Left renal pelvis (tissue), 4 donors: ENCODE measurements around the gene CPNE5. TPM values are rescaled to one million over a fixed set of nuclear protein-coding genes. Genes with fewer than 3 reads are reported as not detected.

Experiments
- DNase-seq, 4 donors: peaks; one replicate each; pipeline ENCODE4 v3.0.0-alpha.2; 2013; ENCODE audit warnings: low read depth in 4 of 4, low spot score in 3 of 4
- polyA plus RNA-seq, 4 donors: library from polyadenylated mRNA; unstranded; fragments of 120-200 nt; gene quantifications; one replicate each; pipeline ENCODE4 v1.2.1, GENCODE V29; 2013; ENCODE audit not compliant: insufficient read length in 4 of 4

The CPNE5 gene
- polyA plus RNA-seq, 4 donors = 7.7 to 15.0 (median 11.8) TPM

DNA sequence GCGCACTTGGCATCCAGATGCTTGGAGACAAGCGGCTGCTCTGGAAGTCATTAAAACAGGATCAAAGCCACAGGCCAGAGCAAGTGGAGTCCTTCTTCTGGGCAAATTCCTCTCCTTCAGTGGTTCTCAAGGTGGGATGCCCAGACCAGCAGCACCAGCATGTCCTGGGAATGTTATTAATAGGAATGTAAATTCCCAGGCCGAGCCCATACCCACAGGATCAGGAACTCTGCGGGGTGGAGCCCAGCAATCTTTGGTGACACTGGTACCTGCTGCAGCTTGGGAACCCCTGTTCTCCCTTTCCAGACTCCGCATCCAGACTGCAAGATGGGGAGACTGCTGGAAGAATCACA is 44.6 kb downstream of the CPNE5 start:
- no peak for DNase-seq

DNA sequence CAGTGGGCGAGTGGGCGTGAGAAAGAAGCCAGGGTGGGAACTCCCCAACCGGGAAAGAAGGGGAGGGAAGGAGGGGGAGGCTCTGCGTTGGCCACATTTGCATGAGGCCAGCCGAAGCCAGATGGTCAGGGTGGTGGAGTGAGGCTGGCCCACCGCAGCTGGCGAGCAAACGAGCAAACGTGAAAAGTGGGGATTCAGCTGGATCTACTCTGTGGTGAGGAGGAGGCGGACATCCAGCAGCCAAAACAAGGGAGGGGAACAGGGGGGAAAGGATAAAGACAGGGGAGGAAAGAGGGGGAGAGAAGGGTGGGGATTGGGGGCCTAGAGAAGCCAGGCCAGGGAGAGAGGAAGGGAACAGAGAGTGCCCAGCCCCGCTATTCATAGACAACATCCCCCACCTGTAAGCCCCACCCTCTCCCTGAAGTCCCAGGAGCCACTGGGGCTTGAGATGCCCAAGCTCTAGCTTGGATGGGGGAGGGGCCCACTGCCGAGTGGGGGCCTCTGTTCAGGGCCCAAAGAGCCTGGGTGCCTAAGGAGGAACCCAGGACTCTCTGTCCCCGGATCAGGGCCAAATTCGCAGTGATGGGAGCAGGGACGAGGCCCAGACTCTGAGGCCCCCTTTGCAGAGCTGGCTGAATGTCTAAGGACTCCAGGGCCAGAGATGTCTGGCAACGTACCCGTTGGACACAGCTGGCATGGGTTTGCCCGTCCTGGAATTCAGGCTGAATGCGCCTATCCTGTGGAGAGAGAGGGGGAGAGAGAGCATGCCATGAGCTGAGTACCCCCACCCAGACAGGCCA is 45.1 kb downstream of the CPNE5 start:
- no peak for DNase-seq

DNA sequence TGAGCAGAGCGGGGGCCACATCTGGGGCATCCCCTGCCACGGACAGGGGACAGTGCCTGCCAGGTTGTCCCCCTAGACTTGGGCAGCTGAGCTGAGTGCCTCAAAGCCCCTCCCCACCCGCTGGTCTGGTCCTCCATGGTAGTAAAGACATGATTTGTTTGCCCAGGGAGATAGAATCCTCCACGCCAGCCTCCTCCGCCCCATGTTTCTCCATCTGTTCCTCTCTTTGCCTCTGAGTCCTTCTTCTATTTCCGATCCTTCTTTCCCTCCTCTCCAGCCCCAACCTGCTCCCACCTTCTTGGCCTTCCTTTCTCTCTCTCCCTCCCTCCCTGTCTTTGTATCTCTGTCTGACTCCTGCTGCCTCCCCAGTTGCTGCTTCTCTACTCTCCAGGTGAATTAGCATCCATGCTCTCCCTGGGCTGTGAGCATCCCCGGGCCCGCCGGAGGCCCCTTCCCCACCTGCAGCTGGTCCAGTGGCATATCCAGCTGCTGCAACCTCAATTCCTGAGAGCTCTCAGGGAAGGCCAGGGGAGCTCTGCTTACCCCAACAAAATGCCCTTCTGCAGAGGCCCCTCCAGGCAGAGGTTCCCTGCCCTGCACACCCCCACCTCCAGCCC is 45.8 kb downstream of the CPNE5 start:
- no peak for DNase-seq

DNA sequence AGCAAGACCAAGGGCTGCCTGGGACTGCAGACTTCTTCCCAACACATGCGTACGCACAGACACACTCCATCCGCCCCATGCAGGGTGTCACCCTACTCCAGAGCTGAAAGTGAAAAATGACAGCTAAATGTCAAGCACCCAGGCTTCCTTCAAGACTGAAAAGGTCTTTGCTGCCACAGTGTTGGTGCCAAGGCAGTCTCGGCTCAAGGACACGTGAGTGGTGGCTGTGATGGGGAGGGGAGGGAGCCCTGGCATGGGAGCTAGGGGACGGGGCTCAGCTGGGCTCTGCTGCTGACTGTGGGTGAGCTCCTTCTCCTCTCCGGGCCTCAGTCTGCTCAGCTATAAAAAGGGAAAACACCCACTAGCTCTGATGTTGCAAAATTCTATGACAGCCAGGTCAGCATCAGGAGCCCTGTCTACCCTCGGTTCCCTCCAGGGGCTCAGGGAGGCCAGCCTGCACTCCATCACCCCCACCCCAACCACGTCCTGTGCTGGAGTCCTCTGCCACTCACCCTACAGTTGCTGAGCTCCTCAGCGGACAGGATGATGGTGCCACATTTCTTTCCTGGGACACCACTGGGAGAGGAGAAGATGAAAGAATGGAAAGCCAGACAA is 47.6 kb downstream of the CPNE5 start:
- DNase-seq = no peak

DNA sequence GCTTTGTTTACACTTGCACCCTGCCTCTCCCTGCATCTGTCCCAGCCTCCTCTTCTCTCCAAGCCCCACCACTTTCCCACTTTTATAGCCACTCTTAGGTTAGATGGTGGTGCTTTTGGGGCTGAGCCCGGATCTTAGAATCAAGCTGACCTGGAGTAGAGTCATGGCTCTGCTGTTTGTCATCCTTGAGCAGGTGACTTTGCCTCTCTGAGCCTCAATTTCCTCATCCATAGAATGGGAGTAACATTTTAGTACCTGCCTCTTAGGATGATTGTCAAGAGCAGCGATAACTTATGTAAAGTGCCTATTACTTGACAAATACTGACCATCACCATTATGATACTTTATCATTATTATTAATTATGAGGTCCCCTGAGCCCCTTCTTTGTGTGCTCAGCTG is 48.2 kb downstream of the CPNE5 start:
- no peak for DNase-seq

DNA sequence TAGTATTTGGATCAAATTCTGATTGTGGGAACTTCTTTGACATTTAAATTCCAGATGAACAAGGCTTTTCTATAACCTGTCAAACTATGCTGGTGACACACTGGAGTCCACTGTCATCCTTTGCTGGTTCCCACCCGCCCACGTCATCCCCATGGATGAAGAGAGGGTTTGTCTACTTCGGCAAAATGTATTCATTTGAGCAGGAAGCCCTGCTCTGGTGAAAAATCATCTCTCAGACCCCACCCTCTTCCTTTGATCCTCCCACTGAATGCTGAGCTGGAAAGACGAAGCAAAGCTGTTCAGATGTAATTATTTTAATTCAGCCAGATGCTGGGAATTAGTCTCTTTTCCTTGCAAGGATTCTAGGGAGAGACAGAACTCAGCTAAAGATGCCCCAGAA is 50.5 kb downstream of the CPNE5 start:
- peak in 1 of 4 donors; percentile 33 for DNase-seq

DNA sequence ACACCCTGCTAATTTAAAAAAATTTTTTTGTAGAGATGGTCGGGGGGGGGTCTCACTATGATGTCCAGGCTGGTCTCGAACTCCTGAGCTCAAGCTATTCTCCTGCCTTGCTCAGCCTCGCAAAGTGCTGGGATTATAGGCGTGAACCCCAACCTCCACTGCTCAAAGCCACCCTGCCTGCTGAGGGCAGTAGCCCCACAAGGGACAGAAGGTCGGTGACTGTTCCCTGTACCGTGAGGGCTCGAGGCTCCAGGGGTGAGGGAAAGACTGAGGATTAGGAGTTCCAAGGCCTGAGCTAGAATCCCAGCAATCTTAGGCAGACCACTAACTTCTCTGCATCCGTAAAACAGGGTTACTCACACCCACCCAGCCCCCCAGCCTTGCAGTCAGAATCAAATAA is 51.1 kb downstream of the CPNE5 start:
- DNase-seq = no peak

DNA sequence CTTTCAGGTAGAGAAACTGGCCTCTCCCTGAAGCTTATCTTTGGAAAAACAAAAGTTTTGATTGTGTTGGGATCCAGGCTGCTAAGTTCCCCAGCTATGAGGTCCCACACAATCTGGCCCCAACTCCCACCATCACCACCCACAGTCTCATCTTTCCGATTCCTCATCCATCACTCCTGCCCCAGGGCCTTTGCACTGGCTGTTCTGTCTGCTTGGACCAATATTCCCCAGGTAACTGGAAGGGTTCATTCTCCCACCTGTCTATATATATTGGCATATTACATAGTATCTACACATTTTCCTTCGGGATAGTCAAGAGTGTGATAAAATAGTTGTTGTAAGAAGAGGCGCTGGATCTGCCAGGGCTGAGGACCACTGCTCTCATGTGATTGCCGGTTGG is 52.0 kb downstream of the CPNE5 start:
- no peak for DNase-seq

DNA sequence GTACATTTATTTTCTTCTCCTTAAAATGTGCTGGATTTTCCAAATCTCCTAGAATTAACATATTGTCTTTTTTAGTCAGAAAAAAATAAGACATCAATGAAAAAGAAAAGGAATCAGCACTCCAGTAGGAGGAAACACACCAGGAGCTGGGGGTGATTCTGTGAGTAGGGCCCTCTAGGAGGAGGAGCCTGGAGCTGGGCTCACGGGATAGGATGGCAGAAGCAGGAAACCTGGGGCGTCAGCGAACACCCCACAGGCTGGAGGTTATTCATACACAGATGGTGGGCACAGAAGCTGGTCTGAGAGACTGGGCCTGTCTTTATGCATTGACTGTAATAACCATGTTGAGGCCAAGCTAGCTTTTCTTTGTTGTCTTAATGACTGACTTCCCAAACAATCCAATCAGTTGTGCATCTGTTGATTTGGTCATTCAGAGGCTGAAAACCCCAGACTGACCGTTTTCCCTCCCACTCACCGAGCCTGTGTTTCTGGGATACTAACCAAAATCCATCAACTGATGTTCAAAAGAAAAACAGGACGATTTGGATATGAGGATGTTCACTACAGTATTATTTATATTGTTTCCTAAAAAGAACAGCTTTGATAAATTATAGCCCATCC is 53.1 kb downstream of the CPNE5 start:
- no peak for DNase-seq

DNA sequence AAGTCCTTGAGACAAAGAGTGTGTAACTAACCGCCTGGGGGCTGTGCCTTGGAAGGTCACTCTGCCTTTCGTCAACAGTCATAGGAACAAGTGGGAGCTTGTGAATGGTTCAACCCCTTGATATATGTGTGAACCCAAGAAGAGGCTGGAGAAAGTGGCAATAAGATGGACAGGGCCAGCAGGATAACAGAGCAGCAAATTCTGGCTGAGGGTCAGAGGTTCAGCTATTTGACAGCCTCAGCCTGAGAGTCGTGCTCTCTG is 54.9 kb downstream of the CPNE5 start:
- no peak for DNase-seq

DNA sequence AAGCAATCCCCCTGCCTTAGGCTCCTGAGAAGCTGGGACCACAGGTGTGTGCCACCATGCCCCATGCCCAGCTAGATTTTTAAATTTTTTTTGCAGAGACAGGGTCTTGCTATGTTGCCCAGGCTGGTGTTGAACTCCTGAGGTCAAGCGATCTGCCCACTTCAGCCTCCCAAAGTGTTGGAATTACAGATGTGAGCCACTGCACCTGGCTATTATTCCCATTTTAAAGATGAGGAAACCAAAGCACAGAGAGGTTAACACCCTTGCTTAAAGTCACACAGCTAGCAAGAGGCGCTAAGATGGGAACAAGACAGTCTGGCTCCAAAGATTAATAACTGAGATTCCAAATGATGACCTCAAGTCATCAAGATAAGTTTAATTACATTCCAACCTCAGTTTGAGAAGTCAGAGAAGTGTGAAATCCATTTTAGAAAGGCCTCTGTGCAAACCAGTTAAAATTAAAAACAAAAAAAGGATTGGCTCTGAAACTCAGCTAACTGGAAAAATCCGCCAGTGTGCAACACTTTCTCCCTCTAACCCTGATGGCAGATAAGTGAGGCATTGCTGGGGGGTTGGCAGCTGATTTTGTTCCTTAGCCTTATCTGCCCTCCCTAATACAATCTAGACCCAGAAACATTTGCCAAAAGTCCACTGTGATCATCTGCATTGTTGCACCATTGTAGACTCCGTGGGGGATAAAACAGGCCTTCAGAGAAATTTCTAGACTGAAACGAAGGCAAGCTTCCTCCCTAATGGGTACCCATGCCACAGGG is 55.5 kb downstream of the CPNE5 start:
- DNase-seq = no peak

DNA sequence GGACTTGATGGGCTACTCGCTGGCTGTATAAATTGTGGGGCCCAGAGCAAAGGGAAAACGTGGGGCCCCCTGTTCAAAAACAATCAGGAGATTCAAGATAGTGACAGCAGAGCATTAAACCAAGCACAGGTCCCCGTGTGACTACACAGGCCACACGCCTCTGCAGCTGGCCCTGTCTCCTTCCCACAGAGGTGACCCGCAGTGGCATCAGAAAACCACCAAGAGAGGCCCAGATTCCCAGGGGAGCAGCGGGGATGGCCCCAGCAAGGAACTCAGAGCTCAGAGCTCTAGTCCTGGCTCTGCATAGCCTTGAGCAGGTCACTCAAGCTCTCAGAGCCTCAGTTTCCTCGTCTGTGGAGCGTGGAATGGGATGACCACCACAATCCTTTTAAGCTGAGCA is 57.6 kb downstream of the CPNE5 start:
- no peak for DNase-seq

DNA sequence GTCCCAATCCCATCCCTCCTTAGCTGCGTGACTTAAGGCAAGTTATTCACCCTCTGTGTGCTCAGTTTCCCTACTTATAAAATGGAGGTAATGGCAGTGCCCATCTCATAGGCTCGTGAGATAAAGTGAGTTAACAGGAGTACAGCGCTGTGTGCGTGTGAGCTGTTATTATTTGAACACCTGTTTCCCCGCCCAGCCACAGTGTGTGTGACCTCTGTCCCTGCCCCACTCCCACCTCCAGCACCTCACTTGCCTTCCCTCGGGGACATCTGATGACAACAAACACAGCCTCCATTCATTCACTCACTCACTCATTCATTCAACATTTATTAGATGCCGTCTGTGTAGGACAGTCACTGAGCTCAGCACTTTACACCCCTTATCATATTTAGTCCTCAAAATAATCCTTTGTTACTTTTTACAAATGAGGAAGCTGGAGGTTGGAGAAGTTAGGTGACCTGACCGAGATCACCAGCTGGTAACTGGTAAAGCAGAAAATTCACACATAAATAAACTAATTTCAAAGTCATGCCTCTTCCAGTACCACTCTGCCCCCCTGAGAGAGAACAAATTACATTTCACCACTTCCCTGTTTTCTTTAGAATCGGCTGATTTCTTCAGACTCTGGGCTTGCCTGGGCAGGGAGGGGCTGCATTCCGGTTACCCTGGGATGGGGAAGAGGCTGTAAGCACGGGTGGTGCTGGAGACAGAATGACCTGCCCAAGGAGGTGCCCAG is 58.6 kb downstream of the CPNE5 start:
- DNase-seq = no peak

DNA sequence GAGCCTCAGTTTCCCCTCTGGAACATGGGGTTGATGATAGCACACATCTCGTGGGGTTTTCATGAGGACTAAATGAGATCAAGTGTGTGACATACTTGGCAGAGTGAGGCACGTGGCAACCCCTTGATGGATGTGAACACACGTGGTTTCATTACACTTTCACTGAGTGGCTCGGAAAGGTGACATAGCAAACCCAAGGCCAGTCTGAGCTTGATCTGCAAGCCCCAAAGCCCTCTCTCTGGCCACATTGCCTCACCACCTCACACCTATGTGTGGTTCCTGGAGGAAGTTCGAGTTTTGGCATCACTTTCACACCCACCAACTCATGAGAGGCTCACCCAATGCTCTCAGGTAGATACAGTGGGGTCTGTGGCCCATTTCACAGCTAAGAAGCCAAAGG is 60.0 kb downstream of the CPNE5 start:
- DNase-seq = no peak

DNA sequence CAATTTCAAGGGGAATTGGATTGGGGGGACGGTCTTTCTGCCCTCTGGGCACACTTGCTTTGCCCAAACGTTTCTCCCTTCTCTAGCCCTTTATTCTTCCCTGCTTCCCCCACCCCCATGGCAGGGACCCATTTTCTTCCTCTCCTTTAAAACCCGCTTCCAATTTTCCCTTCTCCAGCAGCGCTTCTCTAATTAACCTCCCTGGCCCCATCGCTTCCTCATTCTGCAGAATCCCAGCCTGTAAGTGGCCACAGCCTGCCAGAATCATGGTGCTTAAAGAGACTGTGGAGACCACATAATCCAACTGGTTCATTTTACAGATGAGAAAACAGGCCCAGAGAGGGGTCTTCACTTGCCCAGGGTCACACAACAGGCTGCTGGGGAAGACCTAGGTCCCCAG is 61.4 kb downstream of the CPNE5 start:
- DNase-seq = no peak

DNA sequence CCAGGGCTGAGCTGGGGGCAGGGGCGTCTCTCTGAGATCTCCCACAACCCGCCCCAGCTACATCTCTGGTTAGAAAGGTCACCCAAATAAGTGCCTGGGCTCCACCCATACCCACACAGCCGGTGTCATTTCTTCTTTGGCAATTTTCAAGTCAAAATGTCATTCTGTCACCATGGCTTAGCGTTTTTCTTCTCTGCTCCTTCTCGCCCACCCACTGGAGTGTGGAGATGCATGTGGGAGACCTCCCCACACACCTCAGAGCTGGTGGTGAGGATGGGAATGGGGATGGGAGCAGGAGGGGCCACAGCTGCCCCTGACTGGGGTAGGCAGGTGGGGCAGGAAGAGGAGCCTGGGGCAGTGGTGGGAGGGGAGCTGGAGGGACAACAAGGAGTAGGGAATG is 63.1 kb downstream of the CPNE5 start:
- DNase-seq = no peak

DNA sequence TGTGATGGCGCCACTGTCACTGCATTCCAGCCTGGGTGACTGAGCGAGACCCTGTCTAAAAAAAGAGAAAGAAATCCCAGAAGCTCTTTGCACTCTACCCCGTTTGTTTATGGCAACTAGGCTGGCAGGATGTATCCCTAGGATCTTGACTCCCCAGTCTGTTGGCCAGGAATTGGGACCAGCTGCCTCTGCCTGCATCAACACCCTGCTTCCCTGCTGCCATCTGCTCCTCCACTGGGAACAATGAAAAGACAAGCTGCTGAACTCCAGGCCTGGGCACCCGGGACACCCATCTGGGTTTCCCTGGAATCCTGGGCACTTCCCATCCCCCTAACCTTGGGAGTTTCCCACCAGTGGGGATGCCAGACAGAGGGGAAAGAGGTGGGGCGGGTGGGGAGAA is 64.9 kb downstream of the CPNE5 start:
- DNase-seq = no peak

DNA sequence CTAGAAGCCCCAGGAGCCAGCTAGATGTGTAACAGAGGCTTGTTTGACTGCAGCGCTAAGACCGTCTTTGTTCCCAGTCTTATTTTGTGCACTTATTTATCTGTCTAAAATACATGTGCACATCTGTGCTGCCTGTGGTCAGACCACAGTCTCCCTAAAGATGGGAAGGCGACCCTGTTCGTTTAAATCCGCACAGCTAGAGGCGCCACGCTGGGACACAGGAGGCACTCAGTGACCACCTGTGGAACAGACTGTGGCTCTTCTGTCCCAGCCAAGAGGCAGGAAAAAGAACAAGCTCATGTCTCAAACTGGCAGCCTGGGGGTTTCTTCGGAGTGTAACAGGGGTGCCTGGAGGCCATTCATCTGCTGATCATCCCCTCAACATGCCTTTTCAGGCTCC is 66.8 kb downstream of the CPNE5 start:
- no peak for DNase-seq

DNA sequence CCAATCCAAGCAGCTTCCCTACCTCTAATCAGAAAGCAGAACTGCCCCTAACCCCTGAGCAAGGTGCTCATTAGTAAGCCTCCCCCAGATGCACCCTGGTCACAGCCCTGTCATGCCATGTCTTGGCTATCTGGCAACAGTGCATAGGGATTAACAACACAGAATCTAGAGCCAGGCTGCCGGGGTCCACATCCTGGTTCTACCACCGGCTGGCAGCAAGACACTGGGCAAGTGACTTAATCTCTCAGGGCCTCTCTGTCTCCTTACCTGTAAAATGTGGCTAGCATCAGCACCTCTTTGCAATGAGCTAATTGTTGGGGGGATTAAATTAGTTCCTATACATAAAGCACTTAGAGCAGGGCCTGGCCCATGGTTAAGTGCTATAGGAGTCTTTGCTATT is 68.1 kb downstream of the CPNE5 start:
- no peak for DNase-seq

DNA sequence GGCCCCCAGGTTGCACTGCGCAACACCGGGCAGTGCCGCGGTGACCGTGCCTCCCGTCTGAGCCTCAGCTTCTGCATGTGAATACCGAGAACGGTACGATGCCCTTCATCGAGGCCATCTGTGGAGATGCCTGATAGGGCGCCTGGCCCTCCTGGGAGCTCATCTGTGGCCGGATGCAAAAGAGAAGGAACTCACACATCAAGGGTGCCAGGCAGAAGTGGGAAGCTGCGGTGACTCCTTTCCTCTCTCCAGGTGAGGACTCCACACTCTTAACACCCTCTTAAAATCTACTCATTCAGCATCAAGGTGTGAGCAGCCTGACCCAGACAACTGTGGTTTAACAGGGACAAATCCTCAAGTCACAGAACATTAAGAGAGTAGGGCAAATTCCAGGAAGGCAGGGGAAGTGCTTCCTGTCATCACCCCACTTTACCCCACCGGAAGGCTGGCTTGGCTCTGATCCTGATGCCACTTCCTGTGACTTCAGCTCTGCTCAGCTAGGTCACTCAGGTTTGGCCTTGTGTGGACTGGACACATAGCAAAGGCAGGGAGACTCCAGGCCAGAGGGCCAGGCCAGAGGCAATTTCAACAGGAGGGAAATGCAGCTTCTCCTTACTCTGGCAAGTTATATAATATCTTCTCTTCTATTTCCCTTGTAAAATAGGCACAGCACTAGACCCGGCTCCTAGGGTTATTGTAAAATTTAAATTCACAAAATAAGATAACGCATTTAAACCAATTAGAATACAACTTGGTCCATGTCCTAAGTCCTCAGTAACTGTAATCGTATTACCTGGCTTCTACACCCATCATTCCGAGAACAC is 69.4 kb downstream of the CPNE5 start:
- DNase-seq = no peak
